AG08396 (cell line): ENCODE results near the gene BCAS2.
"Not testable (repeated sequence)": the region's sequence is repeated elsewhere in the genome, so short reads cannot be mapped to it uniquely, and the experiment has no call there.

Source experiments
- DNase-seq: peaks from one replicate; pipeline ENCODE4 v3.0.0; 2012; ENCODE audit warnings: low spot score, mixed read lengths

The BCAS2 gene

DNA sequence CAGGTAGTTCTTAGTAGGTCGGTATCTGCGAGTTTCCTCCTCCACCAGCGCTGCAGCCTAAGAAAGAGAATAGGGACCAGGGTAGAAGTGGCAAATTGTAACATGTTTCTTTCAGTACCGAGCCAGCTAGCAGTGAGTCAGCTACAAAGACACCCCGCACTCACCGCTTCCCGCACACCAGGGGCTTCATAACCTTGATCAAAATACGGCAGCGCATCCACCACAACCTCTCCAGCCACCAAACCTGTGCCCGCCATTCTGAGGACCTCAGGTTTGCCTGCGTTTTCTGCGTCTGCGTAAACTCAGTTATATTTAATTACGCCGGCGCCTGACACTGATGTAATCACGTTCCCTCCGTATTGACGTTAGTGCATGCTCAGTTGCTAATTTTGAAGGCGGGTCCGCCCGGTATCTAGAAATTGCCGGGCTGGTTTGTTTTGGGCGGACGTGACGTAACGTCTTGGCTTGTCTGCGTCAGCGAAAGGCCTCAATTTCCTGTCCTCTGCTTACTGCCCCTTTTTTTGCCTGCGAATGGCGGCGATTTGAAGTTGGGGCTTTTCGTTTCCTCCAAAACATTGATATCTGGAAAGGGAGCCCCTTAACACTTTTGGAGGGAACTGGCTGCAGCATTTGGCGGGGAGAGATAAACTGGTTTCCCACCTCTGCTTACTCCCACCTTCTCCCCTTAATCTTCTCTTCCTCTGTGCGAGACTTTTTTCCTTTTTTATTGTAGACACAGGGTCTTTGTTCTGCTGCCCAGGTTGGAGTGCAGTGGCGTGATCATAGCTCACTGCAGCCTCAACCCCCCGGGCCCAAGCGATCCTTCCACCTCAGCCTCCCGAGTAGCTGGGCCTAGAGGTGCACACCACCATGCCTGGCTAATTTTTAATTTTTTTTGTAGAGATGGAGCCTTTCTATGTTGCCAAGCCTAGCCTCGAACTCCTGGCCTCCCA, at the start of gene BCAS2:
Gene BCAS2 (minus strand): TSS at position 281 of the 953 bp plus-strand sequence. CDS start 24 bp downstream, at position 257.
- peak; percentile 89 for DNase-seq

- no peak for DNase-seq
Measured at GRCh38 chr1:114627107-114627506, 45.7 kb upstream of the BCAS2 start.

DNA sequence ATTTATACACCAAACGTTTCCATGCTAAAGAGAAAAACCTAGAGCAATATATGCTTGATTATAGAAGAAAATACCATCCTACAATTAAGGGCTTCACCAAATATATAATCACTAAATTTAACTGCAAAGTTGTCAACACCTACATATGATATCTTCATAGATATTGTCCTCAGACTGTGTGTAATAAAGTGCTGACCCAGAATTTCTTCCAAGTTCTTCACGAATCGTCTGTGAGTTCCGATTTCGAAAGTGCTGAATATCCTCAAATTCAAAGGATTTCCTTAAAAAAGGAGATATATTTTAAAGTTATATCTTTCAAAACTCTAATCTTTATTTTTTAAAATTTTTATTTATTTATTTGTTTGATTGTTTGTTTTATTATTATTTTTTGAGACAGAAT, 41.9 kb upstream of the BCAS2 start:
- DNase-seq, result no peak

GRCh38 chr1:114620419-114620818, 39.0 kb upstream of the BCAS2 start:
- DNase-seq, result no peak

- DNase-seq, result no peak
Measured at GRCh38 chr1:114618606-114619005, 37.2 kb upstream of the BCAS2 start.

- peak; percentile 7 for DNase-seq
Measured at GRCh38 chr1:114610546-114611245, 29.3 kb upstream of the BCAS2 start.

DNA sequence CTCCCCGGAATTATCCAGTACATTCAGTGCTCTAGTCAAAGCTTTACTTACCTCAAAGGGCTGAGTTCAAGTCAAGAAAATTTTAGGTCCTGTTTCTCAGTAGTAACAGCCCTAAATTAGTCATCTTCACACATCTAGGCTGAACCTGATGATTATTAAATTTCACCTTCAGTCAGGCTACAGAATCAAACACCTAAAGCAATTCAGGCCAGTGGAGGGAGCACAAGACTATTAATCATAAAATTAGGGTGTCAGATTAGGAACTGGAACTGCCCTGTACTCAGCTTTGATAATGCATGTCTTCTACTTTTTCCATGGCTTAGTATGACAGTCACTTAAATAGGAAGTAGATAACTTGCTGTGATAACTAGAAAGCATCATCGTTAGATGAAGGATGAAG, 28.4 kb upstream of the BCAS2 start:
- DNase-seq, result no peak

GRCh38 chr1:114609026-114609425, 27.6 kb upstream of the BCAS2 start:
- DNase-seq, result no peak

GRCh38 chr1:114607223-114607622, 25.8 kb upstream of the BCAS2 start:
- DNase-seq, result no peak

GRCh38 chr1:114597949-114598348, 16.5 kb upstream of the BCAS2 start:
- DNase-seq, result peak; percentile 8

- DNase-seq, result no peak
Measured at GRCh38 chr1:114595602-114596001, 14.2 kb upstream of the BCAS2 start.

DNA sequence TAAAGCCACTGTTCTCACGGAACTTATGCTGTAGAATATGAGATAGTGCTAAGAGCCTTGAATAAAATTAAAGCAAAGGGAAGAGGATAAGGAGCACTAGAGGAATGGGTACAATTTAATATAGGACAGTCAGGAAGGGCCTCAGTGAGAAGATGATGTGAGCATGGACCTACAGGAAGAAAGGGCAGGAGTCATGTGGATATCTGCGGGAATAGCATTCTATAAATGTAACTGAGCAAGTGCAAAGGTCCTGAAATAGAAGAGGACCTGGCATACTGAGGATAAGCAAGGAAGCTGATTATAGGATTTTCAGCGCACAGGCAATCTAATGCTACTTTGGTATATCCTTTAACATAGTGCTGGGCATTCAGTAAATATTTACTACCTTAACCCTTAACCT, 12.6 kb upstream of the BCAS2 start:
- DNase-seq, result no peak

- no peak for DNase-seq
Measured at GRCh38 chr1:114589122-114589521, 7.7 kb upstream of the BCAS2 start.

GRCh38 chr1:114588196-114588689, 6.8 kb upstream of the BCAS2 start:
- no peak for DNase-seq

DNA sequence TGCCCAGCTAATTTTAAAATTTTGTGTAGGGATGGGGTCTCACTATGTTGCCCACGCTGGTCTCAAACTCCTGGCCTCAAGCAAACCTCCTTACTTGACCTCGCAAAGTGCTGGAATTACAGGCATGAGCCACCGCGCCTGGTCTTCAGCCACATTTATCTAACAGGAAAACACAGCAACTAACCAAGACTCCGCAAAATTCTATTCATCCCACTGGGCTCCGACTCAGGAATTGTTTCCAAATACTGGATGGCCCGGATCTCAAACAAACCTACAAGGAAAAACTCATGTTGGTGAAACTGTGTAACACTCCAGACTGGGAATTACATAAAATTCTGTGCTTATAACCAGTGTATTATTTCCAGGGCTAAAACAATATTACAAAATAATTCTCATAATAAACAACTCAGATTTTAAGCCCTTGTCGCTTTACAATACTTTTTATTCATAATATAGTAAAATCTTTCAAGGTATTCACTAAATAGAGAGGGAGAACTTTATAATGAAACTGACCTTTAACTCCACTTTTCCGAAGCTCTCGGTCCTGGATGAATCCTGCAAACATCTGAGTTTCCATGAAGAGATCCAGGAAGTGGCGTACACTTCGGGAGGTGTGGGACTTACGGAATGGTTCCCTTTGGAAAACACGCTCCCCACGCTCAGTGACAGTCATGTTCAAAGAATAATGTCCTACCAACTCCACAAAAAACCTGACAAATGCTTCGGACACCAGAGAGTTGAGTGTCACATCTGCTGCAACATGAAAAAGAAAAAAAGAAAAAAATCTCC, 6.0 kb upstream of the BCAS2 start:
- DNase-seq, result no peak

DNA sequence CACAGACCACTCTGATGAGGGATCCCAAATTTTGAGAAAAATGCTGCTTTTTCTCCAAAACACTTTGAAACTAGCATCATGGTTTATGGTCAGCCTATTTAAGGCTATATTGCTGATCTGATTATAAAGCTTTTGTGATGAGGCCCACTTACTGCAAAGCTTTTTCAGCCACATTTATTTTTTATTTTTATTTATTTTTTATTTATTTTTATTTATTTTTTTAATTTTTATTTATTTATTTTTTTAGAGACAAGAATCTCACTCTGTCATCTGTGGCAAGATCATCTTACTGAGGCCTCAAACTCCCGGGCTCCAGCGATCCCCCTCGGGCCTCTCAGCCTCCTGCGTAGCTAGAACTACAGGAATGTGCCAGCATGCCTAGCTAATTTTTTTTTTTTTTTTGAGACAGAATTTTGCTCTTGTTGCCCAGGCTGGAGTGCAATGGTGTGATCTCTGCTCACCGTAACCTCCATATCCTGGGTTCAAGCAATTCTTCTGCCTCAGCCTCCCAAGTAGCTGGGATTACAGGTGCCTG, 5.2 kb upstream of the BCAS2 start:
- no peak for DNase-seq

GRCh38 chr1:114585231-114585630, 3.8 kb upstream of the BCAS2 start:
- no peak for DNase-seq

DNA sequence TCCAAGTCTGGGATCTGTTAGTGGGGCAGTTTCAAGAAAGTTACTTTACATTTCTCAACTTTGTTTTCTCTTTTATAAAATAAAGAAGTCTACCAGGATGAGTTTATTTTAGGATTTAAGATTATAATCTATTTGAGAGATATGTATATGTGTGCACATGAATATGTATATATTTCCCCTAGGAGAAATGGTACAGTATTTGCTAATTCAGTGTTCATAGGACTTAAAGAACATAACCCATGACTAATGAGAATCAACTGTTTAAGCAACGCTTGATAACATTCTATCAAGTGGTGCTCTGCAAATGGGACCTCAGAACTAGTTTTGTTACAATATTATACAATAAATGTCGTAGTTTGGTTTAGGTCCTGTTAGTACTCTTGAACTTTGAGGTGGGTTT, 7.0 kb downstream of the BCAS2 start:
- no peak for DNase-seq

GRCh38 chr1:114564141-114564540, 17.3 kb downstream of the BCAS2 start:
- no peak for DNase-seq

DNA sequence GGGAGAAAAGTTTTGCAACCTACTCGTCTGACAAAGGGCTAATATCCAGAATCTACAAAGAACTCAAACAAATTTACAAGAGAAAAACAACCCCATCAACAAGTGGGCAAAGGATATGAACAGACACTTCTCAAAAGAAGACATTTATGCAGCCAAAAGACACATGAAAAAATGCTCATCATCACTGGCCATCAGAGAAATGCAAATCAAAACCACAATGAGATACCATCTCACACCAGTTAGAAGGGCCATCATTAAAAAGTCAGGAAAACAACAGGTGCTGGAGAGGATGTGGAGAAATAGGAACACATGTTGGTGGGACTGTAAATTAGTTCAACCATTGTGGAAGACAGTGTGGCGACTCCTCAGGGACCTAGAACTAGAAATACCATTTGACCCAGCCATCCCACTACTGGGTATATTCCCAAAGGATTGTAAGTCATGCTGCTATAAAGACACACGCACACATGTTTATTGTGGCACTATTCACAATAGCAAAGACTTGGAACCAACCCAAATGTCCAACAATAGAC, 18.4 kb downstream of the BCAS2 start:
- not testable (repeated sequence) for DNase-seq

- DNase-seq, result no peak
Measured at GRCh38 chr1:114561333-114561732, 20.1 kb downstream of the BCAS2 start.

DNA sequence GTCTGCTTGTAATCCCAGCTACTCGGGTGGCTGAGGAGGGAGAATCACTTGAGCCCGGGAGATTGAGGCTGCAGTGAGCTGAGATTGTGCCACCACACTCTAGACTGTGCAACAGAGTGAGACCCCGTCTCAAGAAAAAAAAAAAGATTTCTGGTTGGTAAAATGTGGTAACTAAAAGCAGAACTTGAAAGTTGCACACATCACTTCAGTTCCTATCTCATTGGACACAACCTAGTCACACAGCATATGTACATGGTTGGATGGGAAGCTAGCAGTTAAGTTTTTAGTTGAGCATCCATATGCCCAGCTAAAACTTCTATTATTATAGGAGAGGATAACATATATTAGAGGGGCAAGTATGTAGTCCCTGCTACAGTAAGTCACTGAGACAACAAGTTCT, 22.1 kb downstream of the BCAS2 start:
- DNase-seq, result no peak
